HEK293T (cell line): Measurements from ENCODE around the gene ZCCHC14.

Experiments used
- CTCF ChIA-PET: fragments of 350-600 bp; formaldehyde crosslinking; extraction: SDS; loops from one replicate; lab custom pipeline; 2021; ENCODE audit warnings: antibody characterized with exemption, inconsistent platforms; lab: Yijun Ruan, JAX
- POLR2A ChIA-PET: fragments of 350-600 bp; formaldehyde crosslinking; extraction: SDS; loops from one replicate; lab custom pipeline; 2020; ENCODE audit warnings: antibody characterized with exemption, inconsistent platforms; lab: Yijun Ruan, JAX
- DNase-seq: peaks from one replicate; pipeline ENCODE4 v3.0.0; 2012; ENCODE audit warnings: mixed read lengths; ENCODE audit errors: extremely low spot score
- ARNT ChIP-seq: fragments of 450-650 bp; IDR thresholded peaks from 2 replicates; pipeline ENCODE4 v1.6.1; 2017; ENCODE audit warnings: mild to moderate bottlenecking
- BHLHE40 ChIP-seq: fragments of 450-650 bp; IDR thresholded peaks from 2 replicates; pipeline ENCODE4 v1.6.1; 2016; ENCODE audit warnings: mild to moderate bottlenecking, moderate library complexity, borderline replicate concordance
- CTBP1 ChIP-seq: fragments of 450-650 bp; IDR thresholded peaks from 2 replicates; pipeline ENCODE4 v1.6.1; 2016; ENCODE audit warnings: borderline replicate concordance
- ELF4 ChIP-seq: fragments of 450-650 bp; IDR thresholded peaks from 2 replicates; pipeline ENCODE4 v1.6.1; 2017; ENCODE audit warnings: antibody characterized with exemption
- FOXA1 ChIP-seq: fragments of 450-650 bp; IDR thresholded peaks from 2 replicates; pipeline ENCODE4 v1.6.1; 2016; ENCODE audit warnings: mild to moderate bottlenecking
- FOXK2 ChIP-seq: fragments of 450-650 bp; IDR thresholded peaks from 2 replicates; pipeline ENCODE4 v1.6.1; 2016; ENCODE audit warnings: mild to moderate bottlenecking
- FOXM1 ChIP-seq: fragments of 450-650 bp; IDR thresholded peaks from 2 replicates; pipeline ENCODE4 v1.6.1; 2017; ENCODE audit warnings: mild to moderate bottlenecking, borderline replicate concordance
- HDGF ChIP-seq: fragments of 450-650 bp; IDR thresholded peaks from 2 replicates; pipeline ENCODE4 v1.6.1; 2017; ENCODE audit warnings: antibody characterized with exemption, borderline replicate concordance
- L3MBTL2 ChIP-seq: fragments of 450-650 bp; conservative IDR thresholded peaks from 2 replicates; pipeline ENCODE4 v1.6.1; 2016; ENCODE audit warnings: mild to moderate bottlenecking
- LEF1 ChIP-seq: fragments of 450-650 bp; IDR thresholded peaks from 2 replicates; pipeline ENCODE4 v1.6.1; 2017; ENCODE audit warnings: mild to moderate bottlenecking, borderline replicate concordance
- NFRKB ChIP-seq: fragments of 450-650 bp; IDR thresholded peaks from 2 replicates; pipeline ENCODE4 v1.6.1; 2016; ENCODE audit warnings: mild to moderate bottlenecking, moderate library complexity
- PKNOX1 ChIP-seq: fragments of 450-650 bp; IDR thresholded peaks from 2 replicates; pipeline ENCODE4 v1.6.1; 2016
- SP1 ChIP-seq: fragments of 450-650 bp; IDR thresholded peaks from 2 replicates; pipeline ENCODE4 v1.6.1; 2017
- SUZ12 ChIP-seq: fragments of 450-650 bp; IDR thresholded peaks from 2 replicates; pipeline ENCODE4 v1.6.1; 2016; ENCODE audit warnings: mild to moderate bottlenecking
- TARDBP ChIP-seq: fragments of 450-650 bp; IDR thresholded peaks from 2 replicates; pipeline ENCODE4 v1.6.1; 2016
- ZNF384 ChIP-seq: fragments of 450-650 bp; IDR thresholded peaks from 2 replicates; pipeline ENCODE4 v1.6.1; 2016

Gene ZCCHC14

GRCh38 chr16:87454391-87454790 is 38.4 kb downstream of the ZCCHC14 start:
- DNase-seq: no peak
- CTCF ChIA-PET: no interaction called here
- POLR2A ChIA-PET: no interaction called here
- no peak for TF ChIP-seq FOXM1
- no peak for TF ChIP-seq NFRKB
- TF ChIP-seq ARNT: no peak
- TF ChIP-seq FOXA1: no peak
- TF ChIP-seq LEF1: no peak
- no peak for TF ChIP-seq ZNF384
- no peak for TF ChIP-seq CTBP1
- no peak for TF ChIP-seq TARDBP
- no peak for TF ChIP-seq SP1

GRCh38 chr16:87453326-87453725 is 39.5 kb downstream of the ZCCHC14 start:
- TF ChIP-seq BHLHE40: no peak
- TF ChIP-seq SP1: no peak
- TF ChIP-seq L3MBTL2: no peak
- no peak for TF ChIP-seq PKNOX1
- TF ChIP-seq SUZ12: no peak
- TF ChIP-seq FOXA1: no peak
- TF ChIP-seq ELF4: no peak
- no peak for TF ChIP-seq ARNT
- TF ChIP-seq TARDBP: no peak
- no peak for TF ChIP-seq LEF1
- TF ChIP-seq FOXM1: no peak
- no peak for TF ChIP-seq ZNF384
- no peak for TF ChIP-seq CTBP1
- no peak for TF ChIP-seq HDGF
- no peak for TF ChIP-seq NFRKB
- TF ChIP-seq FOXK2: no peak
- ChIA-PET POLR2A (no interaction called here), CTCF (no interaction called here)
- DNase-seq: no peak

- TF ChIP-seq FOXM1: no peak
- TF ChIP-seq CTBP1: no peak
- TF ChIP-seq BHLHE40: no peak
- no peak for TF ChIP-seq NFRKB
- no peak for TF ChIP-seq L3MBTL2
- no peak for TF ChIP-seq PKNOX1
- no peak for TF ChIP-seq FOXA1
- no peak for DNase-seq
- ChIA-PET CTCF (interaction anchor here (1.8 kb wide), 1 partner anchor 11 kb away, joined by 9 read pairs; no protein-coding TSS in a partner anchor), POLR2A (no interaction called here)
These were observed 41.1 kb downstream of the ZCCHC14 start for GRCh38 chr16:87451563-87452210.

DNA sequence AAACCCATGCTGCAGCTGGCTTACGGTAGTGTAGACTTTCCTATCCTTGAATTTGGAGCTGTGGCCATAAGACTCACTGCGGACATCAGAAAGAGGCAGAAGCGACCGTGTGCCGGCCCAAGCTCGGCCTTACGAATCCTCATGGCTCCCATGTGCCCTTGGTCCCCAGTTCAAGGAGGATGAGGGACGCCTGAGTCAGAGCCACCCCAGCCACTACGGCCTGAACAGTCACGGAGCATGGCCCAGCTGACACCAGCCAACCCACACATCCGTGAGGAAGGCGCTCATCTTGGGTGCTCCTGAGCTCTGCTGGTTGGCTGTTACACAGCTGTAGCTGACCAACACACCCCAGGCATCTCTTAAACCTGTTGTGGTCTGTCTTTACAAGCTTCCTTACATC is 44.0 kb downstream of the ZCCHC14 start:
- CTCF ChIA-PET: no interaction called here
- DNase-seq: no peak
- no peak for TF ChIP-seq FOXM1
- POLR2A ChIA-PET: no interaction called here

DNA sequence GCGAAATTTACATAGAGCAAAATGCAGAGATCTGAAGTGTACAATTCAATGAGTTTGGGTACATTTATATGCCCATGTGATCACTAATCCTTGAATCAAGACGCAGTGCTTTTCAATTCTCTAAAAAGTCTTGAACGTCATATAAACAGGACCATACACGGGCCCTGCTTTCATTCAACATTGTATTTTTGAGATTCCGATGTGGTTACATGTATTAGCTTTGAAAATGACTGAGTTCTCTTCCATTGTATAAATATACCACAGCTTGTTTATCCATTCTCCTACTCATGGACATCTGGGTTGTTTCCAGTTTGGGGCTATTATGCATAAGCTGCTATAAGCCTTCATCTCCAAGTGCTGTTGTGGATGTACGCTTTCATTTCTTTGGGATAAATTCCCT is 45.5 kb downstream of the ZCCHC14 start:
- TF ChIP-seq ELF4 (no peak), CTBP1 (no peak), FOXA1 (no peak), ZNF384 (no peak), LEF1 (no peak), FOXM1 (no peak), FOXK2 (no peak), ARNT (no peak), PKNOX1 (no peak), L3MBTL2 (no peak), NFRKB (no peak), SUZ12 (no peak), HDGF (no peak), BHLHE40 (no peak), TARDBP (no peak), SP1 (no peak)
- DNase-seq: no peak
- ChIA-PET CTCF (interaction anchor here (1.2 kb wide), 1 partner anchor 14 kb away, joined by 4 read pairs; no protein-coding TSS in a partner anchor), POLR2A (no interaction called here)

GRCh38 chr16:87446479-87446878 is 46.3 kb downstream of the ZCCHC14 start:
- CTCF ChIA-PET: interaction anchor here (0.6 to 1.2 kb wide), 2 partner anchors 15 to 1195 kb away, joined by 4 to 6 read pairs; no protein-coding TSS in a partner anchor

More at GRCh38 chr16:87446479-87446878, 46.3 kb downstream of the ZCCHC14 start:
- TF ChIP-seq SUZ12 (no peak), HDGF (no peak), NFRKB (no peak), ARNT (no peak), TARDBP (no peak), PKNOX1 (no peak), FOXA1 (no peak), LEF1 (no peak), FOXK2 (no peak), L3MBTL2 (no peak), FOXM1 (no peak), ZNF384 (no peak), SP1 (no peak), CTBP1 (no peak), BHLHE40 (no peak), ELF4 (no peak)
- DNase-seq: no peak
- POLR2A ChIA-PET: no interaction called here
